Osteocyte (in vitro differentiated cells): ENCODE data around the gene EEF1A2. TPM values are rescaled to one million over a fixed set of nuclear protein-coding genes. Genes with fewer than 3 reads are reported as not detected.

Experiments
- DNase-seq: peaks from one replicate; pipeline ENCODE4 v3.0.0; 2021; ENCODE audit warnings: mixed read lengths; ENCODE audit not compliant: unreplicated experiment; ENCODE audit errors: extremely low spot score
- H3K27ac Mint-ChIP-seq: one replicate; pipeline ENCODE4 v1.8.0; 2021; ENCODE audit warnings: mild to moderate bottlenecking, mixed read lengths; ENCODE audit not compliant: unreplicated experiment
- H3K27me3 Mint-ChIP-seq: one replicate; pipeline ENCODE4 v1.8.0; 2021; ENCODE audit warnings: mixed read lengths; ENCODE audit not compliant: unreplicated experiment
- H3K36me3 Mint-ChIP-seq: one replicate; pipeline ENCODE4 v1.8.0; 2021; ENCODE audit warnings: mixed read lengths; ENCODE audit not compliant: unreplicated experiment
- H3K4me1 Mint-ChIP-seq: one replicate; pipeline ENCODE4 v1.8.0; 2021; ENCODE audit warnings: mixed read lengths; ENCODE audit not compliant: unreplicated experiment
- H3K4me3 Mint-ChIP-seq: one replicate; pipeline ENCODE4 v1.8.0; 2021; ENCODE audit warnings: mild to moderate bottlenecking, moderate library complexity, mixed read lengths; ENCODE audit not compliant: unreplicated experiment
- H3K9me3 Mint-ChIP-seq: one replicate; pipeline ENCODE4 v1.8.0; 2021; ENCODE audit warnings: mixed read lengths; ENCODE audit not compliant: unreplicated experiment
- CTCF ChIP-seq: fragments of 200-600 bp; sonication (generic); IDR thresholded peaks from 2 replicates; pipeline ENCODE4 v1.5.0; 2021; ENCODE audit warnings: antibody characterized with exemption, mild to moderate bottlenecking, moderate library complexity
- total RNA-seq: library from RNA; stranded (reverse); gene quantifications from 2 replicates; pipeline ENCODE4 v1.2.1, GENCODE V29; 2021

EEF1A2 gene
- total RNA-seq, 1 donor from 2014 or later = 0.56 TPM

GRCh38 chr20:63469019-63469712, 29.7 kb downstream of the EEF1A2 start:
- H3K9me3 Mint-ChIP-seq = no peaks in the 10 kb centered on the region
- no peak for DNase-seq
- peaks cover 37% of the 10 kb centered on the region for H3K27me3 Mint-ChIP-seq
- no peak for TF ChIP-seq CTCF
- no peak overlapping the region for H3K4me3 Mint-ChIP-seq
- no peaks in the 10 kb centered on the region for H3K36me3 Mint-ChIP-seq
- H3K4me1 Mint-ChIP-seq = no peaks in the 10 kb centered on the region
- H3K27ac Mint-ChIP-seq = no peak overlapping the region

- H3K36me3 Mint-ChIP-seq = no peaks in the 10 kb centered on the region
- TF ChIP-seq CTCF = no peak
- H3K9me3 Mint-ChIP-seq = no peaks in the 10 kb centered on the region
- H3K27me3 Mint-ChIP-seq = peaks cover 34% of the 10 kb centered on the region
- no peak overlapping the region for H3K27ac Mint-ChIP-seq
- DNase-seq = no peak
- H3K4me1 Mint-ChIP-seq = no peaks in the 10 kb centered on the region
- H3K4me3 Mint-ChIP-seq = no peak overlapping the region
Observed at GRCh38 chr20:63468421-63468820, 30.5 kb downstream of the EEF1A2 start.

GRCh38 chr20:63467294-63468083, 31.4 kb downstream of the EEF1A2 start:
- no peak for TF ChIP-seq CTCF
- DNase-seq = no peak
- Mint-ChIP-seq H3K27ac (no peak overlapping the region), H3K4me1 (no peaks in the 10 kb centered on the region), H3K9me3 (no peaks in the 10 kb centered on the region), H3K27me3 (peaks cover 42% of the 10 kb centered on the region), H3K36me3 (no peaks in the 10 kb centered on the region), H3K4me3 (no peak overlapping the region)

GRCh38 chr20:63466861-63467260, 32.0 kb downstream of the EEF1A2 start:
- Mint-ChIP-seq H3K27me3 (peaks cover 43% of the 10 kb centered on the region), H3K4me3 (no peak overlapping the region), H3K9me3 (no peaks in the 10 kb centered on the region), H3K27ac (no peak overlapping the region), H3K4me1 (no peaks in the 10 kb centered on the region), H3K36me3 (no peaks in the 10 kb centered on the region)
- no peak for DNase-seq
- no peak for TF ChIP-seq CTCF

- Mint-ChIP-seq H3K27ac (no peak overlapping the region), H3K36me3 (no peaks in the 10 kb centered on the region), H3K4me1 (no peaks in the 10 kb centered on the region), H3K27me3 (peaks cover 43% of the 10 kb centered on the region), H3K4me3 (no peak overlapping the region), H3K9me3 (no peaks in the 10 kb centered on the region)
- no peak for DNase-seq
- no peak for TF ChIP-seq CTCF
Observed at GRCh38 chr20:63466250-63466825, 32.5 kb downstream of the EEF1A2 start.
